Activated naive CD4-positive, alpha-beta T cell (primary cell): Measurements from ENCODE around the gene GREB1.

Experiments
- DNase-seq, 4 experiments: peaks; one replicate each; lab custom pipeline; 2025; lab: John Stamatoyannopoulos, UW

Gene GREB1

GRCh38 chr2:11683966-11684365, 150.1 kb downstream of the GREB1 start:
- DNase-seq = no peak

GRCh38 chr2:11684894-11685460, 151.1 kb downstream of the GREB1 start:
- no peak for DNase-seq

- no peak for DNase-seq
Observed at GRCh38 chr2:11685906-11686470, 152.1 kb downstream of the GREB1 start.

GRCh38 chr2:11687736-11688135, 153.9 kb downstream of the GREB1 start:
- DNase-seq = no peak

- DNase-seq = peak; percentile 45 to 70 (median 66)
Observed at GRCh38 chr2:11688222-11689069, 154.6 kb downstream of the GREB1 start.

- no peak for DNase-seq
Observed at GRCh38 chr2:11691076-11691660, 157.3 kb downstream of the GREB1 start.
